Mesothelial cell of epicardium (in vitro differentiated cells): Measurements from ENCODE around the gene CELF5. TPM values are rescaled to one million over a fixed set of nuclear protein-coding genes. Genes with fewer than 3 reads are reported as not detected.
"Not testable (repeated sequence)": the region's sequence is repeated elsewhere in the genome, so short reads cannot be mapped to it uniquely, and the experiment has no call there.

ENCODE experiments used
- DNase-seq, 2 experiments: peaks; one replicate each; pipeline ENCODE4 v3.0.0; 2021; ENCODE audit warnings: low spot score in 2 of 2; ENCODE audit not compliant: unreplicated experiment in 2 of 2
- H3K27ac Mint-ChIP-seq: 2 replicates; pipeline ENCODE4 v1.8.0; 2021; ENCODE audit warnings: mixed read lengths
- H3K27me3 Mint-ChIP-seq: 2 replicates; pipeline ENCODE4 v1.8.0; 2021; ENCODE audit warnings: low read depth, mixed read lengths
- H3K36me3 Mint-ChIP-seq: 2 replicates; pipeline ENCODE4 v1.8.0; 2021; ENCODE audit warnings: mixed read lengths
- H3K4me1 Mint-ChIP-seq: 2 replicates; pipeline ENCODE4 v1.8.0; 2021; ENCODE audit warnings: mixed read lengths
- H3K4me3 Mint-ChIP-seq: 2 replicates; pipeline ENCODE4 v1.8.0; 2021; ENCODE audit warnings: mild to moderate bottlenecking, moderate library complexity, mixed read lengths
- H3K9me3 Mint-ChIP-seq: 2 replicates; pipeline ENCODE4 v1.8.0; 2021; ENCODE audit warnings: mixed read lengths
- CTCF ChIP-seq: fragments of 200-600 bp; sonication (generic); IDR thresholded peaks from one replicate; pipeline ENCODE4 v1.5.0; 2021; ENCODE audit warnings: antibody characterized with exemption; ENCODE audit not compliant: unreplicated experiment
- total RNA-seq: library from RNA; stranded (reverse); gene quantifications from 3 replicates; pipeline ENCODE4 v1.2.1, GENCODE V29; 2021

Gene CELF5
- total RNA-seq, 1 donor from 2014 or later = 2.4 TPM

DNA sequence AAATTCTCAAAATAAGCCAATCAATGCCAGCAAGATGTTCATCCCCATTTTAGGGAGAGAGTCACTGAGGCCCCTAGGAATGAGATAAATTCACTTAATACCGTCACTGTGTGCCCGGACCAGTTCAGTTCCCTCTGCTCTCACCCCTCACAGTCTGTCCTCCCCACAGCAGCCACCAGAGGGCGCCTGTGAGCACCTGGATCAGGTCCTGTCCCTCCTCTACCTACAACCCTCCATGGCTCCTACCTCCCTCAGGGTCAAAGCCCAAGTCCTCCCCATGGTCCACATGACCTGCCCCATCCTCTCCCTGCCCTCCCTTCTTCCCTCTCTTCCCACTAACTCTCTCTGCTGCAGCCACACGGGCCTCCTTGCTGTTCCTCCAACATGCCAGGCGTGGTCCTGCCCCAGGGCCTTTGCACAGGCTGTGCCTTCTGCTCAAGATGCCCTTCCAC lies 100.0 kb downstream of the CELF5 start:
- no peaks in the 10 kb centered on the region for H3K4me1 Mint-ChIP-seq
- TF ChIP-seq CTCF = peak; percentile 49
- H3K4me3 Mint-ChIP-seq = no peak overlapping the region
- no peaks in the 10 kb centered on the region for H3K9me3 Mint-ChIP-seq
- H3K27me3 Mint-ChIP-seq = peaks cover 26% of the 10 kb centered on the region
- no peaks in the 10 kb centered on the region for H3K36me3 Mint-ChIP-seq
- DNase-seq = peak in 1 of 2 experiments; percentile 55
- no peak overlapping the region for H3K27ac Mint-ChIP-seq

DNA sequence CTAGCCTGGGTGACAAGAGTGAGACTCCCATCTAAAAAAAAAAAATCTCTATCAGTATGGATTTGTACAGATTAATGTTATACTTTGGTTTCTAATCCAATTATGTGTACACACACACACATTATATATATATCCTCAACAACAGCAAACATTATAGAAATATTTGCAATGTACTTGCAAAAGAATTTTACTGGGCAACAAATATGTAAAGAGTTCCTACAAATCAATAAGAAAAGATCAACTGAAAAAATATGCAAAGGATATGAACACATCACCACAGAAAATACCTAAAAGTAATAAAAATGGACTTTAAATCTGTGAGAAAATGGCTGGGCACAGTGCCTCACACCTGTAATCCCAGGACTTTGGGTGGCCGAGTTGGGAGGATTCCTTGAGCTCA lies 101.0 kb downstream of the CELF5 start:
- H3K36me3 Mint-ChIP-seq = no peaks in the 10 kb centered on the region
- DNase-seq = no peak
- TF ChIP-seq CTCF = no peak
- H3K27me3 Mint-ChIP-seq = peaks cover 32% of the 10 kb centered on the region
- no peak overlapping the region for H3K27ac Mint-ChIP-seq
- H3K4me1 Mint-ChIP-seq = no peaks in the 10 kb centered on the region
- H3K9me3 Mint-ChIP-seq = no peaks in the 10 kb centered on the region
- H3K4me3 Mint-ChIP-seq = no peak overlapping the region

DNA sequence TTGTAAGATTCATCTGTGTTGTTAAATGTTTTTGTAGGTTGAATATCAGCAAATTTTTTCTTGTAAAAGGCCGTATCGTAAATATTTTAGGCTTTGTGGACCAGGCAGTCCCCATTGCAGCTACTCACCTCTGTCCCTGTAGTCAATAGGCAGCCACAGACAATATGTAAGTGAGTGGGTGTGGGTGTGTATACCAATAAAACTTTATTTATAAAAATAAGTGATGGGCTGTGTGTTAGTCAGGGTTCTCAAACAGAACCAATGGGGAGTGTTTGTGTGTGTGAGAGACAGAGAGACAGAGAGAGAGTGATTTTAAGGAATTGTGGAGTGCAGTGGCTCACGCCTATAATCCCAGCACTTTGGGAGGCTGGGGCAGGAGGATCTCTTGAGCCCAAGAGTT lies 104.3 kb downstream of the CELF5 start:
- Mint-ChIP-seq H3K4me3 (no peak overlapping the region), H3K36me3 (no peaks in the 10 kb centered on the region), H3K9me3 (no peaks in the 10 kb centered on the region), H3K4me1 (no peaks in the 10 kb centered on the region), H3K27ac (no peak overlapping the region), H3K27me3 (peaks cover 50% of the 10 kb centered on the region)
- TF ChIP-seq CTCF = no peak
- DNase-seq = no peak

GRCh38 chr19:3330047-3330446 lies 105.6 kb downstream of the CELF5 start:
- Mint-ChIP-seq H3K4me3 (no peak overlapping the region), H3K27me3 (peaks cover 57% of the 10 kb centered on the region), H3K27ac (no peak overlapping the region), H3K4me1 (no peaks in the 10 kb centered on the region), H3K9me3 (no peaks in the 10 kb centered on the region), H3K36me3 (no peaks in the 10 kb centered on the region)
- DNase-seq = no peak
- TF ChIP-seq CTCF = no peak

DNA sequence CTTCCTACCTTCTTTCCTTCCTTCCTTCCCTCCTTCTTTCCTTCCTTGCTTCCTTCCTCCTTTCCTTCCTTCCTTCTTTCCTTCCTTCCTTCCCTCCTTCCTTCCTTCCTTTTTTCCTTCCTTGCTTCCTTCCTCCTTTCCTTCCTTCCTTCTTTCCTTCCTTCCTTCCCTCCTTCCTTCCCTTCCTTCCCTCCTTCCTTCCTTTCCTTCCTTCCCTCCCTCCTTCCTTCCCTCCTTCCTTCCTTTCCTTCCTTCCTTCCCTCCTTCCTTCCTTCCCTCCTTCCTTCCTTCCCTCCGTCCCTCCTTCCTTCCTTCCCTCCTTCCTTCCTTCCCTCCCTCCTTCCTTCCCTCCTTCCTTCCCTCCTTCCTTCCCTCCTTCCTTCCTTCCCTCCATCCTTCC lies 107.8 kb downstream of the CELF5 start:
- not testable (repeated sequence) for H3K36me3 Mint-ChIP-seq, H3K9me3 Mint-ChIP-seq, H3K27ac Mint-ChIP-seq, H3K4me1 Mint-ChIP-seq, DNase-seq, H3K4me3 Mint-ChIP-seq
- H3K27me3 Mint-ChIP-seq = peaks cover 69% of the 10 kb centered on the region

DNA sequence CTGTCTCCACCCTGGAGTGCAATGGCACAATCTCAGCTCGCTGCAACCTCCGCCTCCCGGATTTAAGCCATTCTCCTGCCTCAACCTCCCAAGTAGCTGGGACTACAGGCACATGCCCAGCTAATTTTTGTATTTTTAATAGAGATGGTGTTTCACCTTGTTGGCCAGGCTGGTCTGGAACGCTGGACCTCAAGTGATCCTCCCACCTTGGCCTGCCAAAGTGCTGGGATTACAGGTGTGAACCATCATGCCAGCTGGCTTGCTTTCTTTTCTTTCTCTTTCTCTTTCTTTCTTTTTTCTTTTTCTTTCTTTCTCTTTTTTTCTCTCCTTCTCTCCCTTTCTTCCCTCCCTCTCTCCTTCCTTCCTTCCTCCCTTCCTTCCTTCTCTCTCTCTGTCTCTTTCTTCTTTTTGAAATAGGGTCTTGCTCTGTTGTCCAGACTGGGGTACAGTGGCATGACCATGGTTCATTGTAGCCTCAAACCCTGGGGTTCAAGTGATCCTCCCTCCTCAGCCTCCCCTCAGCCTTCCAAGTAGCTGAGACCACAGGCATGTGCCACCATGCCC lies 108.6 kb downstream of the CELF5 start:
- TF ChIP-seq CTCF = no peak
- Mint-ChIP-seq H3K4me3 (no peak overlapping the region), H3K27me3 (peaks cover 67% of the 10 kb centered on the region), H3K4me1 (no peaks in the 10 kb centered on the region), H3K36me3 (no peaks in the 10 kb centered on the region), H3K9me3 (no peaks in the 10 kb centered on the region), H3K27ac (no peak overlapping the region)
- DNase-seq = no peak
